Esophagus mucosa (tissue), 1 donor: ENCODE results near the gene FRG2C. TPM values are rescaled to one million over a fixed set of nuclear protein-coding genes. Genes with fewer than 3 reads are reported as not detected.
"Not testable (repeated sequence)": the region's sequence is repeated elsewhere in the genome, so short reads cannot be mapped to it uniquely, and the experiment has no call there.

Experiments used
- ATAC-seq: fragments of 200-7000 bp; cut with Tn5 transposase; one replicate; pipeline ENCODE4 v1.9.1; 2020
- total RNA-seq: library from RNA; stranded (reverse); gene quantifications from one replicate; pipeline ENCODE4 v1.2.4, GENCODE V29; 2023
- donor health status: DM: yes; HTN: yes; CAD: no.

FRG2C gene
- total RNA-seq, 1 donor from 2014 or later, result not detected

DNA sequence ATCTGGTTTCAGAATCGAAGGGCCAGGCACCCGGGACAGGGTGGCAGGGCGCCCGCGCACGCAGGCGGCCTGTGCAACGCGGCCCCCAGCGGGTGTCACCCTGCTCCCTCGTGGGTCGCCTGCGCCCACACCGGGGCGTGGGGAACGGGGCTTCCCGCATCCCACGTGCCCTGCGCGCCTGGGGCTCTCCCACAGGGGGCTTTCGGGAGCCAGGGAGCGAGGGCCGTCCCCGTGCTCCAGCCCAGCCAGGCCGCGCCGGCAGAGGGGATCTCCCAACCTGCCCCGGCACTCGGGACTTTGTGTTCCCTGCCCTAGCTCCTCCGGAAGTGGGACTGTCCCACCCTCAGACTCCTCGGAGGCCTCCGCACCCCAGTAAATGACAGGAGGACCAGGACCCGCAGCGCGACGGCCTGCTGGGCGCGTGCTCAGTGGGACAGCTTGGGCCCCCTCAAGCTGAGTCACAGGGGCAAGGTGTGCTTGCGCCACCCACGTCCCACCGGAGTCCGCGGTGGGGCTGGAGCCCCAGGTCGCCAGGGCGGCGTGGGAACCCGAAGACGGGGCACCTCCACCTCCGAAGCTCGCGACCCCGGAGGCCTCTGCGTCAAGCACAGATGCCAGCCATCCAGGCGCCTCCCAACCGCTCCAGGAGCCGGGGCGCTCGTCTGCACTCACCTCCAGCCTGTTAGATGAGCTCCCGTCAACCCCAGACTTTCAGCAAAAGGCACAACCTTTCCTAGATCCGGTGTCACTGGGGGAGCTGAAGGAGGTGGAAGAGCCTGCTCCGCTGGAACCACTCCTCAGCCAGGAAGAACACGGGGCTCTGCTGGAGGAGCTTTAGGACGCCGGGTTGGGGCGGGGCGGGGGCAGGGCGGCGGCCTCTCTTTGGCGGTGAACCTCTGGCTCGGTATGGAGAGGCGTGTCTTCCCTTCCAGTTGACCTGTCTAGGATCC lies 5.5 kb downstream of the FRG2C start:
- peak; percentile 76 for ATAC-seq

GRCh38 chr3:75670298-75671286 lies 6.5 kb downstream of the FRG2C start:
- ATAC-seq, result not testable (repeated sequence)

GRCh38 chr3:75671287-75672139 lies 7.4 kb downstream of the FRG2C start:
- ATAC-seq, result not testable (repeated sequence)

DNA sequence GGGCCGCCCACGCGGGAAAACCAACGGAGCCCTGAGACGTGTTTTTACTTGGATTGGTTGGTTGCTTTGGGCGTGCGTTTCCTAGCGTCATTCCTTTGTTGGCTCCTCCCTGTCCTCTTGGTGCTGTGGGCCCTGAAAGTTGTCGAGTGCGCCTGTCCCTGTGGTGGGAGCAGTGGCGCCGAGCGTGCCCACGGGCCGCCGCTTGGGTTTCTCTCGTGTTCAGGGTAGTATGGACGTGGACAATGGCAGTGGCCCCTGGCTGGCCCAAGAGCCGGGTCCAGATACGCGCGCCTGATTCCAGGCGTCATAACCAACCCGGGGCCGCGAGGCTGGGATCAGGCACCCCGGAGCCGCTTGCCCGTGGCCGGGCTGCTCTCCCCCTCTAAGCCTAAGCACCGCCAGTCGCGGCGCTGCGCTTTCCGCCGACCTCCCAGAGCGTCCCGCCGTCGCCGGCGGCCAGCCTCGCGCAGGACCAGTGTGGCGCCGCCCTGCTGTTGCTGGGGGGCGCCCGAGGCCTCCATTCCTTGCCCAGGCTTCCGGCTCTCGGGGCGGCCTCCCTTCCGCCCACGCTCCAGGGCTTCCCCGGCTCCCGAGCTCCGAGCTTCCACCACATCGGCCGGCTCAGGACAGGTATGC lies 8.1 kb downstream of the FRG2C start:
- peak; percentile 13 for ATAC-seq

GRCh38 chr3:75683965-75684364 lies 19.8 kb downstream of the FRG2C start:
- not testable (repeated sequence) for ATAC-seq

GRCh38 chr3:75687323-75687722 lies 23.2 kb downstream of the FRG2C start:
- ATAC-seq, result no peak

DNA sequence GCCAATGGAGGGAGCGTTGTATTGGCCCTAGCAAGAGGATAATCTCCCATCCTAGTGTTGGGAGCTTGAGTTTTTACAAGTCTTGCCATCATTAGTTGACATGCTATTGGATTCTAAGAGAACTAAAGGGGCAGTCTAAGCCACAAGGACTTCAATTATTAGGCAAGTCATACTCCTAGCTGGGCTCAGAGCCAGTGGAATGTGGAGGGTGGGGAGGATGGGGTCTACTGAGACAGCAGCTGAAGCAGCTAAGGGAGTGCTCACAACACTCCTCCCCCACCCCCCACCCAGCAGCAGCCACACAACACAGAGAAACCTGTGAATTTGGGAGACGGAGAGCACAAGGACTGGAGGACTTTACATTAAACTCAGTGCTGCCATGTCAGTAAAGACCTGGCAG lies 27.9 kb downstream of the FRG2C start:
- ATAC-seq, result no peak

Other genes starting within 250 kb of the FRG2C start
- gene ZNF717, start 121.2 kb downstream of the FRG2C start, total RNA-seq, result 7.3 TPM